HG03460 (cell line): ENCODE data around the gene RNF2.
"Not testable (repeated sequence)": the region's sequence is repeated elsewhere in the genome, so short reads cannot be mapped to it uniquely, and the experiment has no call there.

Source experiments
- ATAC-seq: cut with Tn5 transposase; IDR thresholded peaks from one replicate; pipeline ENCODE4 v1.9.1; 2021; ENCODE audit not compliant: unreplicated experiment

RNF2 gene

DNA sequence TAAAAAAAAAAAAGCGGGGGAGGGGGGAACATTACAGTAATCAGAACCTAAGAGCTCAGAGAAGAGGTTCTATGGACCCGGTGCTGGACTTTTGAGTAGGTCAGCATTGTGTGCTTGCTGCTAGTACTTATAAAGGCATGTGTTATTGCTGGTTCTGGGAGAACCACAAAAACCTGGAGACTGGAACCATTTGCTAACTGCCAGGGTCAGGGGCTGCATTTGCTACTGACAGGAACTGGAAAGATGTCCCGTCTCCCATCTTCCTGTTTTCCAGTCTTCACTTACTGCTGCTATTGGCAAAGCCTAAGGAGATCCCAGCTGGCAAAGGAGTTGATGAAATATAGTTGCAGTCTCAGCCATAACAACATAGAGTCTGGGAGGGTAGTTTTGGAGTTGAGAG lies 4.3 kb downstream of the RNF2 start:
- ATAC-seq: no peak

DNA sequence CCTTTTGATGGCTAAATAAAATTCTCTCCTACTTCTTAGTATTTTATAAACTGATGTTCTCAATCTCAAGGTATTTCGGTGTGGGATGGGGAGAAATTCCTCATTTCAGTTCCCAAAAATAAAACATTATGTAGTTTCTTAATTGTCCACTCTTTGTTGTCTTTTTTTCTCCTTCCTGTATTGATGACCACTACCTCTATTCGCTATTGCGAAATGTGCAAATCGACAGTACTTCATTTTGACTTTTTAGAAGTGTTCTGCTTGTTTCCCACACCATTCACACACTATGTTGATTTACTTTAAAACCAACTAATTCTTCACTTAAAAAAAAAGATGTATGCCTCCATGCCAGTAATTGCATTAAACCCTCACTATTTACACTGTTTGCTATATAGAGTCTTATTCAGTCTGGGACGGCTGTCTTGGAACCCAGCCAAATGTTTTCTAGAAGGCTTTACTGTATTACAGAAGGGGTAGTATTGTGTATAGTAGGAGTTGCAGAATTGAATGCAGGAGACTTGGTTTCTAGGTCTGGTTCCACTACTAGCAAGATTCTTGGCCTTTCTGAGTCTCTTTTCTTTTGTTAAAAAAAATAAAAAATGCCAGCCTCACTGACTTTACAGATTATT lies 5.6 kb downstream of the RNF2 start:
- no peak for ATAC-seq

DNA sequence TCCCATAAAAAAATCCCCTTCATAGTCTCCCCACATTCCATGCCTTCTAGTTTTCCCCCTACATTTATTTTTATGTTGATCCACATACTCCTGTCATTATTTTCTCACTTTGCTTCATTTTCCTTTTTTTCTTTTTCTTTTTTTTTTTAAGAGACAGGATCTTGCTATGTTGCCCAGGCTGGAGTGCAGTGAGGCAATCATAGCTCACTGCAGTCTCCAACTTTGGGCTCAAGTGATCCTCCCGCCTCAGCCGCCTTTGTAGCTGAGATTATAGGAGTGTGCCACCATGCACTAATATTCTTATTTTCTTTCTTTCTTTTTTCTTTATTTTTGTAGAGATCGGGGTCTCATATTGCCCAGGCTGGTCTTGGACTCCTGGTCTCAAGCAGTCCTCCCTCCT lies 7.8 kb downstream of the RNF2 start:
- ATAC-seq: no peak

DNA sequence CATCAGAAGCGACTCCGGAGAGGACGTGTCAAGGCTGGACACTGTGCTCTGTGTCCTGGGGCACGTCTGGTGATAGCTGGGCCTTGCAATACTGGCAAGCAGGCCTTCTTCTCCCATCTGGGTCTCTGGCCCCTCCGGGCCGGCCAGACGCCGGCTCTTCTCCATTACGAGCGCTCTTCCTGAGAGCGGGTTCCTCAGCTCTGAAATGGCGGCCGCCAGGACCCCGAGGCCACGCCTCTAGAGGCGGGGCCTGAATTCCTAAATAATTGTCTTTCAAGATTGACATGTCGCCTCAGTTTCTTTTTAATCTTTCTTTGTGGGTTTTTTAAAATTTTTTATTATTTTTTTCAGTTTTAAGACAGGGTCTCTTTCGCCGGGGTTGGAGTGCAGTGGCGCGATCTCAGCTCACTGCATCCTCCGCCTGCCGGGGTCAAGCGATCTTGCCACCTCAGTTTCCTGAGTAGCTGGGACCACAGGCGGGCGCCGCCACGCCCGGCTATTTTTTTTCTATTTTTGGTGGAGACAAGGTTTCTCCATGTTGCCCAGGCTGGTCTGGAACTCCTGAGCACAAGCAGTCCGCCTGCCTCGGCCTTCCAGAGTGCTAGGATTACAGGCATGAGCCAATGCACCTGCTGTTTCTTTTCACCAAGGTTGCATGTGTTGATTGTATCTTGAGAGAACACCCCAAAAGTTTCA lies 9.2 kb downstream of the RNF2 start:
- no peak for ATAC-seq

DNA sequence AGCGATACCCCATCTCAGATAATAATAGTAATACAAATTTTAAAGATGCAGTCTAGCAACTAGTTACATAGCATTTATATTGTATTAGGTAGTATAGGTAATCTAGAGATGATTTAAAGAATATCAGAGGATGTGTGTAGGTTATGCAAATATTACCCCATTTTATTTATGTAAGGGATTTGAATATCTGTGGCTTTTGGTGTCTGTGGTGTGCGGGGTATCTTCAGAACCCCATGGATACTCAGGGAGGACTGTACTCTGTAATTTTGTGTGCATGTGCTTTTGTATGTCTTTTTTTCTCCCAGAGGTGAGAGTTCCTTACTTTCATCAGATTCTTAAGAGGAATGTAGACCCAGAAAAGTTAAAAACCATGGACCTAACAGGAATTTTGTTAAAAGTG lies 12.8 kb downstream of the RNF2 start:
- no peak for ATAC-seq

DNA sequence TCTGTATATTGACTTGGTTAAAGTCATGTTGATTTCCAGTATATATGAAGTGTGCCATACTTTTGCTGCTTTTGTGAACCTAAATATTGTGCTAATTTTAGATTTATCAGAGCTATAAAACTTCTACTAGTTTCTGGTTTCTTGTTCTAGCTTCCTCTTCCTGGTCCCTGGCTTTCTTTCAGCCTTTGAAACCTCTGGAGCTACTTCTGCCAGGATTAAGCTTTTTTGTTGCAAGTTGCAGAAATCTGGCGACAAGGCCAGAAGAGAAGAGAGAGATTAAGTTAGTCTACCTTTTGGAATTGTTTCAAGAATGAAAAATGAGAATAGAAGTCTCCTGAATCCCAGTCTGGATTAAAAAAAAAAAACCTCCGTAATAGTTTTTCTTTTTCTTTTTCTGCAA lies 13.5 kb downstream of the RNF2 start:
- no peak for ATAC-seq

DNA sequence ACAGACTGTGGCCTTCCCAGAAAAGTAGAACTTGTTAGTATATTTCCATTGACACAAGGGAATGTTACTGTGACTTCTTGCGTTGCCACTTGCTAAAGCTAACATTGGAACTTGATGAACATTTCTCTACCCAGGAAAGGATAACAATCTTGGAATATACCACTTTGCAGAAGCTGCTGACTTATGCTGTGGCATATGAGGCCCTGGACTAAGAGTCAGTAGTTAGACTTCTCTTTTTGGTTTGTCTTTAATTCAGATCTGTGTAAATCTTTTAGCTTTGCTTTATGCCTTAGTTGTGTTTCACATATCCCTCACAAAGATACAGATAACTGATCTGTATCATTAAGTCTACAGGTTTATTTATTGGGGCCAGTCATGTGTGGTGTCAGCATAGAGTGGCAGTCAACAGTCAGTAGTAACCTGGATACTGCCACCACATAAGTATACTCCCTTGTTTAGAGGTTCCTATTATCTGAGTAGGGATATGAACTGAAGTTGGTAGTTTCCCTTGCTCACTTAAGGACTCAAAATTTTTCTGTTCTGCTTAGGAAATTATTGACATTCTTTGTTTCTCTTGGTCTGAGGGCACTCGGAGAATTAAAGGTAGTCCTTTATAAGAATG lies 14.7 kb downstream of the RNF2 start:
- no peak for ATAC-seq

DNA sequence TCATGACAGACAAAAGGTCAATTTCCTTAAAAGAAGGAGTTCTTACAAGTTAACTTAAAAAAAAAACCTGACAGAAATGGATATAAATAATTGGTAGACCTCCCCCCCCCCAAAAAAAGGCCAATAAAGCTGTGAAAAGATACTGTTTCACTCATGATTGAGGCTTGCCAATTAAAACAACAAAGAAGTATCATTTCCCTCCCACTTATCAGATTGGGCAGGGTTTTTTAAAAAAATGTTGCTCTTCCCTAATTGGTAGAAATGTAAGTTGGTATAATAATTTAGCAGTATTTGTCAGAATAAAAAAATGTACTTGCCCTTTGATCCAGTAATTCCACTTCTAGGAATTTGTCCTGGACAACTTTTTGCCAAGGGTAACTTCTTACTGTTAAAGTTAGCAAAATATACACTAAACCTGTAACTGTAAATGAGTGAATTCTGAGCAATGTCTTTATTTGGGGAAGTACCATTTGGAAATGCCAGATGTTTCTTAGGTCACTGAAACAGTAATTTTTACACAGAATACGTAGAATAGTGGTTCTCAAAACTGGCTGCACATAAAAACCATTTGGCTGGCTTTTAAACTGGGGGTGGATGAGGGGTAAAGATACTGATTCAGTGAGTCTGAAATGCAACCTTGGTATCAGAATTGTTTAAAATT lies 17.5 kb downstream of the RNF2 start:
- ATAC-seq: no peak

DNA sequence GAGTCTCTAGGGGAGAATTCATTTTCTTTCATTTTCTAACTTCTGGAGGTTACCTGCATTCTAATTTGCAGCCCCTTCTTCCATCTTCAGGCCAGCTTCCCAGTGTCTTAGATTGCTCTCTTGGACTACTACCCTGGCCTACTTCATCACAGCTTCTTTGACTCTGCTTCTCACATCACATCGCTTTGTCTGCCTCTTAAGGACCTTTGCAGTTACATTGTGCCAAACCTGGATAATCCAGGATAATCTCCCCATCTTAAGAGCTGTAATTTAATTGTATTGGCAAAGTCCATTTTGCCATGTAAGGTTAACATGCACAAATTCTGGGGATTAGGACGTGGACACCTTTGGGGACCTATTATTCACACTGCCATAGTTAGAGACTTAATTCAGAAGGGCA lies 18.4 kb downstream of the RNF2 start:
- ATAC-seq: no peak

DNA sequence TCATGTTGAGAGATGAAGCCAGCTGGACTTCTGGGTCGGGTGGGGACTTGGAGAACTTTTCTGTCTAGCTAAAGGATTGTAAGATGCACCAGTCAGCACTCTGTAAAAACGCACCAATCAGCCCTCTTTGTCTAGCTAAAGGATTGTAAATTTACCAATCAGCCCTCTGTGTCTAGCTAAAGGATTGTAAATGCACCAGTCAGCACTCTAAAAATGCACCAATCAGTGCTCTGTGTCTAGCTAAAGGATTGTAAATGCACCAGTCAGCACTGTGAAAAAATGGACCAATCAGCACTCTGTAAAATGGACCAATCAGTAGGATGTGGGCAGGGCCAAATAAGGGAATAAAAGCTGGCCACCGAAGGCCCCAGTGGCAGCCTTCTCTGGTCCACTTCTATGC lies 19.6 kb downstream of the RNF2 start:
- ATAC-seq: not testable (repeated sequence)

DNA sequence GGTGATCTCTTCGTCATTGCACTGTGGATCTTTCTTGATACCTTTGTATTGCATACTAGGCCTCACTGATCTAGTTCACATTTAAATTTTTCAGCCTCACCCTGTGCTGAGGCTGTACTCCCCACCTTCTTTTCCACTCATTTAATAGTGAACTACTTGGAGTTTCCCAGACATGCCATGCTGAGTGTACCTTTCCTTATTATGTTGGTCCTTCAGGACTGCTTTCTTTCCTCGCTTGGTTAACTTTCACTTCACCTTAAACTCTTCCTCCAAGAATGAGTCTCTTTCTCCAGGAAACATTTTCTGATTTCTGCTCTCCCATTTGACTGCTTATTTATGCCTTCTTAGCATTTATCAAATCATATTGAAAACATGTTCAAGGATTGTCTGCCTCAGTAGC lies 20.8 kb downstream of the RNF2 start:
- no peak for ATAC-seq

DNA sequence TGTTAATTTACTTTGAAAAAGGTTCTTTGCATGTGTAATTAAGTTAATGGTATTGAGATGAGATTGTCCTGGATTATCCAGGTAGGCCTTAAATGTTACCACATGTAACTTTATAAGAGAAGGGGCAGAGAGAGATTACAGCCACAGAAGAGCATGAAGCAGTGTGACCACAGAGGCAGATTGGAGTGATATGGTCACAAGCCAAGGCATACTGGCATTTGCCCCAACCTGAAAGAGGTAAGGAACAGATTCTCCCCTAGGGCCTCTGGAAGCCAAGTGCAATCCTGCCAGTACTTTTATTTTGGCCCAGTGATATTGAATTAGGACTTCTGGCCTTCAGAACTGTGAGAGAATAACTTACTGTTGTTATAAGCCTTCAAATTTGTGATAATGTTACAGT lies 23.0 kb downstream of the RNF2 start:
- no peak for ATAC-seq

DNA sequence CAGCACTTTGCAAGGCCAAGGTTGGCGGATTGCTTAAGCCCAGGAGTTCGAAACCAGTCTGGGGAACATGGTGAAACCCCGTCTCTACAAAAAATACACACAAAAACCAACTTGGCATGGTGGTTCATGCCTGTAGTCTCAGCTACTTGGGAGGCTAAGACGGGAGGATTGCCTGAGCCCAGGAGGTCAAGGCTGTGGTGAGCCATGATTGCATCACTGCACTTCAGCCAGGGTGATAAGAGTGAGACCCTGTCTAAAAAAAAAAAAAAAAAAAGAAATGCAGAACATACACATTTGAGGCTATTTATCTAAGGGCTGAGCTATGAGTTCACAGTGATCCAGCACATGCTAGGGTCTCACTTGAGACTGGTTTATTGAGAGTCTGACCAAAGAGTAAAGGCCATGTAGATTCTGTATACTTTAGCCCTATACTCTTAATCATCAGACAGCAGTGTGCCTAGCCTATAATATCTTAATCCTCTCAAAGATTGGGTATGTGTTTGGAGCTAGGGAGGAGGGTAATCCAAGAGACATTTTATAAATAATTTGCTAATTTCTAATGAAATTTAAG lies 23.9 kb downstream of the RNF2 start:
- no peak for ATAC-seq

DNA sequence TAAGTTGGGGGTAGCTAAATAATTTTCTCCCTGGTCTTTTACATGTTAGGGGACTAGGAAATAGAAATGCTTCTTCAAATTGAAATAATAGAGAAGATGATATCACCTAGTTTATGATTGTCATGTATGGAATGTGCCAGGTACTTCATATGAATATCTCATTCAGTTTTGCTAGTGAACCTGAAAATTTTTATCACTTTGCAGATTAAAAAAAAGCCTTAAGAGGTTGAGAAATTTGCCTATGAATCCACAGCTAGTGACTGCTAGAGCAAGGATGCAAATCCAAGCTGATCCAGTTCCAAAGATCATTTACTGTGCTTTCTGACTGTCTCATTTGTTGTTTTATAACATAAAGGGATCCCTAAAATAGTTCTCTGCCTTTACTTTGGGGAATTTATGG lies 24.7 kb downstream of the RNF2 start:
- no peak for ATAC-seq

DNA sequence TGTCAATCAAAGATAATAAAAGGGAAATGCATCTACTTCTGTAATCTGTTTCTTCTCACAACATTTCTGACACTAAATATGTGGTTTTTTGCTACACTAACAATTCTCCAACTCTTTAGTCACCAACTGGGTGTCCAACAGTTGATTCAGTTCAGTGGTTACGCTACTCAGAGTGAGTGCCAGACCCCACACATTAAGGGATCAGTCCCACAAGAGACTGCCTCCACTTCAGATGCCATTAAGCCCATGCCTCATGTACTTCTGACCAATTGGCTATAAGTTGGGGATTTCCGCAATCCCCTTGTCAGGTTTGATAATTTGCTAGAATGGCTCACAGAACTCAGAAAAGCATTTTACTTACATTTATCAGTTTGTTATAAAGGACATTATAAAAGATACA lies 28.4 kb downstream of the RNF2 start:
- ATAC-seq: no peak

DNA sequence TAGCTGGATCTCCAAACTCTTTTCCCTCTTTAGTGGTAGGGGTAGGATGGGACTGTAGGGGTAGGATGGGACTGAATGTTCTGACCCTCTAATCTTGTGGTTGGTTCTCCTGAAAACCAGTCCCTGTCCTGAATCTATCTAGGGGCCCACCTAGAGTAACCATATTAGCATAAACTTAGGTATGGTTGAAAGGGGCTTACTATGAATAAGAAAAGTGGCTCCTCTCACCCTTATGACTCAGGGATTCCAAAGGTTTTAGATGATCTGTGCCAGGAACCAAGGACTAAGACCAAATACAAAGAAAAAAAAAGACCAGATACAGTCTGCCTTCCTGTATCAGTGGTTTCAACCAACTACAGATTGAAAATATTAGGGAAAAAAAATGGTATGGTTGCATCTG lies 28.9 kb downstream of the RNF2 start:
- ATAC-seq: no peak

DNA sequence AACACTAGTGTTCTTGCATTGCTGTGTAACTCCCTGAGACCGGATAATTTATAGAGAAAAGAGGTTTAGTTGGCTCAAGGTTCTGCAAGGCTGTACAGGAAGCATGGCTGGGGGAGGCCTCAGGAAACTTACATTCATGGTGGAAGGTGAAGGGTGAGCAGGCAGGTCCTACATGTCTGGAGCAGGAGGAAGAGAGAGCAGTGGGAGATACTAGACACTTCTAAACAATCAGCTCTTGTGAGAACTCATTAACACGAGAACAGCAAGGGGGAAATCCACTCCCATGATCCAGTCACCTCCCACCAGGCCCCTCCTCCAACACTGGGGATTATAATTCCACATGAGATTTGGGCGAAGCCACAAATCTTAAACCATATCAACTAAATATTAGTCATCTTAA lies 30.1 kb downstream of the RNF2 start:
- no peak for ATAC-seq

DNA sequence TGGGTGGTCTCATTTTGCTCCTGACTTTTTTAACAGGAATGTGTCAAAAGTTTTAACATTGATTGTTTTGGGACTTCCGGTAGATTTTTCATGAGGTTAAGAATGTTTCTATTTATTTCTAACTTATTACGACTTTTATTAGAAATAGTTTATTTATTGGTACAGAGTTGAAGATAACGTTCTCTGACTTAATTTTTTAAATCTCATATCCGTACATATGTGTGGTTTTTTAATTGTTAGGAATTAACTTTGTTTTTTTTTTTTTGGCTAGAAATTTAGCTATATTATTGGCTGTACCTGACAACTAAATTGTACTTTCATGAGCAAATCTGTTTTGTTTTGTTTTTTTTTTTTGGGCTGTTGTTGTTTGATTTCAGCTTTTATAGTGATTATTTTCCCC lies 32.0 kb downstream of the RNF2 start:
- ATAC-seq: no peak

DNA sequence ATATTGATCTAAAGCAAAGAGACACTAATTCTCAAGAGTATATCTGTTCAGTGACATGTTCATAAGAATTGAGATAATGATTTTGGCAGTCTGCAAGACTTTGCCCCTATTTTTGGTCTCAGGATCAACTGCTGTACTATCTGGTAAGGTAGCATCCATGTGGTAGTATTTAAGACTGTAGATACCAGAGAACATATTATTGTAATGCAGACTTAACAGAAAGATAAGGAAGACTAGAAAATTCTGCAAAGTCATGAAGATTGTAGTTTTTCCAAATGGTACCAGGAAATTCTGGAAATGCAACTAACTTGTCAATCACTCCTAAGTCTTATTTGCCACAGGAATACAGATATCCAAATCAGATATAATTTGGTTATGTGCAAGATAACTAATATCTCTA lies 35.1 kb downstream of the RNF2 start:
- no peak for ATAC-seq

DNA sequence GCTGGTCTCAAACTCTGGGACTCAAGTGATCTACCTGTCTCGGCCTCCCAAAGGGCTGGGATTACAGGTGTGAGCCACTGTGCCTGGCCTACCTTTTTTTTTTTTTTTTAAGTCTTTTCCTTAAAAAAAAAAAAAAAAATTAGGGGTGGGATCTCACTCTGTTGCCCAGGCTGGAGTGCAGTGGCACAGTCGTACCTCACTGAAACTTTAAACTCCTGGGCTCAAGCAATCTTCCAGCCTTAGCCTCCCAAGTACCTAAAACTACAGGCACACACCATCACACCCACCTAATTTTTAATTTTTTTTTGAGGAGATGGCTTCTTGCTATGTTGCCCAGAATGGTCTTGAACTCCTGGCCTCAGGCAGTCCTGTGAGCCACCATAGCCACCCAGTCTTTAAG lies 38.5 kb downstream of the RNF2 start:
- ATAC-seq: no peak

DNA sequence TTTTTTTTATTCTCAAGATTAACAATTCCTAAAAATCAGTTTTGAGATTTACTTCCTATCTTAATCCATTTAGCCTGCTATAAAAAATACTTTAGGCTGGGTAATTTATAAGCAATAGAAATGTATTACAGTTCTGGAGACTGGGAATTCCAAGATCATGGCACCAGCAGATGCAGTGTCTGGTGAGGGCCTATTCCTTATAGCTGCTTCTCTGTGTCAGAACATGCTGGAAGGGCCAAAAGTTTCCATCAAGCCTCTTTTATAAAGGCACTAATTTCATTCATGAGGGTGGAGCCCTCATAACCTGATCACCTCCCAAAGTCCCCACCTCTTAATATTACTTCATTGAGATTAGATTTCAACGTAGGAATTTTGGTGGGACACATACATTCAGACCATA lies 41.7 kb downstream of the RNF2 start:
- ATAC-seq: no peak

DNA sequence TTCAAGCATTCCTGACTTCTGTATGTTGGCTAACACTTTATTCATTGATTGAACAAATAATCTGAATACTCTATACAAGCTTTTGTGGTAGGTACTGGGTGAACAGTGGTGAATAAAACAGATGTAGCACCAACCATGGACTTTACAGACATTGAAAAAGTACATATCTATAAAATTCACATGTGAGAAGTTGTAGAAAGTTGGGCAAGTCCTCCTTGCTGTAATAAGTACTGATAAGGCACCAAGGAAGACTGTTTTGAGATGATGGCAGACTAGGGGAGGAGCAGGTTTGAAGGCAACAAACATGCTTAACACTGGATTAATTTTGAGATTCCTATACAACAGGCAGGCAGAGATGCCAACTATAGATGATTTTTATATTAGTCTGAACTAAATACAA lies 42.4 kb downstream of the RNF2 start:
- ATAC-seq: no peak
